Measurements from ENCODE around the gene UBAC1.

UBAC1 gene

GRCh38 chr9:135989722-135990467 is 28.7 kb upstream of the UBAC1 start:
- DNase-seq (ENCODE audit: low read depth), result no peak
- TF ChIP-seq CTCF (IDR thresholded peaks at IDR 0.05; ENCODE audit: control insufficient read depth, extremely low read depth, insufficient read depth), result no peak
- H3K4me3 ChIP-seq (ENCODE audit: low read depth, low read length), result no peak overlapping the region

- TF ChIP-seq CTCF (IDR thresholded peaks at IDR 0.05; ENCODE audit: control insufficient read depth, extremely low read depth, insufficient read depth), result no peak
- DNase-seq (ENCODE audit: low read depth), result no peak
- no peak overlapping the region for H3K4me3 ChIP-seq (ENCODE audit: low read depth, low read length)
Observed at GRCh38 chr9:135989157-135989556, 28.0 kb upstream of the UBAC1 start.

- H3K4me3 ChIP-seq (ENCODE audit: low read depth, low read length), result no peak overlapping the region
- DNase-seq (ENCODE audit: low read depth), result no peak
- no peak for TF ChIP-seq CTCF (IDR thresholded peaks at IDR 0.05; ENCODE audit: control insufficient read depth, extremely low read depth, insufficient read depth)
Observed at GRCh38 chr9:135988493-135988892, 27.3 kb upstream of the UBAC1 start.

DNA sequence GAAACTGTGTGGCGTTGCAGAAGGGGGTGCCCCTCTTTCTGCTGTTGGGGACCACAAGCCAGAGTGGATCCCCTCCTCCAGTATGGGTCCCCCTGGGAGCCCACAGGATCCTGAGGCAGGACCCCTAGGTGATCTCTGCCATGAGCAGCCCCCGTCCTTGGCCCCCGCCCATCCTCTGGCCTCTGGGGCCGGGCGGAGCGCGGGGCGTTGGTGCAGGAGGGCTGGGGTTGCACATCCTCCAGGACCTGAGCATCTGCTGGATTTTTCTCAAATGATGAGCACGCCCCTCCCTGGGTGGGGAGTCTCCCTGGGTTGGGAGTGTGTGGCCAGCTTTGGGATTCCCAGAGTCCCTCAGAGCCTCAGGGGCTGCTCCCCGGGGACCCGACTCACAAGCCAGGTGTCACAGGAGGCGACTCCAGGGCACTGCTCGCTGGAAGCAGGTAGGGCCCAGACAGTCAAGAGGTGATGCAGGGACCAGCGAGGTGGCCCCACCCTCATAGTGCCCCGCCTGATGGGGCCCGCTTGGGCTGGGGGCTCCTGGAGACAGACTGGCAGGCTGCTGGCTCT is 26.7 kb upstream of the UBAC1 start:
- H3K4me3 ChIP-seq (ENCODE audit: low read depth, low read length), result no peak overlapping the region
- DNase-seq (ENCODE audit: low read depth), result no peak
- no peak for TF ChIP-seq CTCF (IDR thresholded peaks at IDR 0.05; ENCODE audit: control insufficient read depth, extremely low read depth, insufficient read depth)

GRCh38 chr9:135986605-135987004 is 25.4 kb upstream of the UBAC1 start:
- no peak overlapping the region for H3K4me3 ChIP-seq (ENCODE audit: low read depth, low read length)
- DNase-seq (ENCODE audit: low read depth), result no peak
- no peak for TF ChIP-seq CTCF (IDR thresholded peaks at IDR 0.05; ENCODE audit: control insufficient read depth, extremely low read depth, insufficient read depth)

GRCh38 chr9:135985889-135986288 is 24.7 kb upstream of the UBAC1 start:
- no peak for DNase-seq (ENCODE audit: low read depth)
- no peak for TF ChIP-seq CTCF (IDR thresholded peaks at IDR 0.05; ENCODE audit: control insufficient read depth, extremely low read depth, insufficient read depth)
- H3K4me3 ChIP-seq (ENCODE audit: low read depth, low read length), result no peak overlapping the region

GRCh38 chr9:135985459-135985774 is 24.2 kb upstream of the UBAC1 start:
- DNase-seq (ENCODE audit: low read depth), result no peak
- no peak for TF ChIP-seq CTCF (IDR thresholded peaks at IDR 0.05; ENCODE audit: control insufficient read depth, extremely low read depth, insufficient read depth)
- no peak overlapping the region for H3K4me3 ChIP-seq (ENCODE audit: low read depth, low read length)

Measured in LNCaP clone FGC (cell line).